DMS53 treated with DMSO at 0.1 percent for 48 hours (cell line): ENCODE data around the gene LTN1.

Experiments used
- DNase-seq: peaks from one replicate; lab custom pipeline; 2025; ENCODE audit not compliant: unreplicated experiment; lab: John Stamatoyannopoulos, UW

Gene LTN1

GRCh38 chr21:28928578-28929420, 63.9 kb downstream of the LTN1 start:
- no peak for DNase-seq

DNA sequence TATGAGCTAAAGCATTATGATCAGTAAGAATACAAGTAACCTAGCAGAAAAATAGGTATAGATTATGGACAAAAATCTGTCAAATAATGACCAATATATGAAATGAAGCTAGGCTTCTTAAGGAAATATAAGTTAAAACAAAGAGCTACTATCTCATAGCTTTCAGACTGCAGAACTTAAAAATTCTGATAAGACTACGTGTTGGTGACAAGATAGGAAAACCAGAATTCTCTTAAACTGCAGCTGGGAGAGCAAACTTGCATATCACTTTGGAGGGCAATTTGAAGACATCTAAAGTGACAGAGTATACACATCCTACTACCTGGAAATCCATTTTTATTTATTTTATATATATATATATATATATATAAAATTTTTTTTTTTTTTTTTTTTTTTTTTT, 65.5 kb downstream of the LTN1 start:
- DNase-seq = no peak

- DNase-seq = no peak
Observed at GRCh38 chr21:28923439-28923975, 69.2 kb downstream of the LTN1 start.

DNA sequence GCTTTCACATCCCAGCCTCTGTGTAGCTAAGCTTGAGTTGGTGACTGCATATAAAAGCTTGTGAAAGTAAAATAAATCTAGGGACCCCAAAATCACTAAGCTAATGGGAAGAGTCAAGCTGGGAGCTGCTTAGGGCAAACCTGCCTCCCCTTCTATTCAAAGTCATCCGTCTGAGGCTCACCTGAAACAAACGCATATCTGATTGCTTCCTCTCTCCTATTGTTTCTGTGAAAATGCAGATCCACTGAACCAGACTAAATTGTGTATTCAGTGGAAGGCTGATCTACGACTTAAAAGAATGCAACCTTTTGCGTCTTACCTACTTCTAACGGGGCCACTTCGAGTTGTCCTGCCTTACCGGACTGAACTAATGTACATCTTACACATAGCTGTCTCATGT, 70.3 kb downstream of the LTN1 start:
- no peak for DNase-seq

DNA sequence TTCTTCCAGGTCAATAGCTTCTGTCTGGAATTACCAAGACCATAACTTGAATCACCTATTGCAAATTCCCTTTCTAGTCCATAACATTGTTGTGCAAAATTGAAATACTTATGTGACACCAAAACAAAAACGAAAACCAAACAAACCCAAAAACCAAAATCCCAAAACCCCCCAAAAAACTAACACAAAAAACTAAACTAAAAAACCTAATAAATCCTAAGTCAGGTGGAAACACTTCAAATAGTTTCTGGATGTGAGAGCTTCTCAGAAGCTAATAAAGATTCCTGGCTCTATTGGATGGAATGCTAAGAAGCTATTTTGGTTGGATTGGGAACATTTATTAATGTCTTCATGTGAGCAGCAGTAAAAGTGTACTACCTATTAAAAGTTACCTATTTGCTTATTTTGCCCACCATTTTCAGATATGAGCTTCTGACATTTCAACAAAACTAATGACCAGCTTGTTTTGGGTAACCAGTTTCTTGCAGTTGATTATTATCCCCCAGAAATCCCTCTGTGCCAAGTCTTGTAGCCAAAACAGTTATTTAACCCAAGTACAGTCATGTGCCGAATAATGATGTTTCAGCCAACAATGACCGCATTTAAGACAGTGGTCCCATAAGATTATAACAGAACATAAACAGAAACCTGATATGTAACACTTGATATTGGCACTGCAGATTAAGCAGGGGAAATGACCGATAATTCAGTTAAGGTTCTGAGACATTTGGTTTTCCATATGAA, 76.4 kb downstream of the LTN1 start:
- DNase-seq = no peak

DNA sequence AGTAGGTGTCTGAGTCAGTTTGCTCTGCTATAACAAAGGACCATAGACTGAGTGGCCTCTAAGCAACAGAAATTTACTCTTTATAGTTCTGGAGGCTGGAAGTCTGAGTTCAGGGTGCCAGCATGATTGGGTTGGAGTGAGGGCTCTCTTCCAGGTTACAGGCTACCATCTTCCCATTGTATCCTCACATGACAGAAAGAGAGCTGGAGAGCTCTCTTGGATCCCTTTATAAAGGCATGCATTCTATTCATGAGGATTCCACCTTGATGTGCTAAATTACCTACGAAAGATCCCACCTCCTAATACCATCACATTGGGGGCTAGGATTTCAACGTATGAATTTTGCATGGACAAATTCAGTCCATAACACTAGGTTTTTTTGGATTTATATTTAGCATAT, 79.6 kb downstream of the LTN1 start:
- no peak for DNase-seq

GRCh38 chr21:28910280-28910887, 82.3 kb downstream of the LTN1 start:
- no peak for DNase-seq

DNA sequence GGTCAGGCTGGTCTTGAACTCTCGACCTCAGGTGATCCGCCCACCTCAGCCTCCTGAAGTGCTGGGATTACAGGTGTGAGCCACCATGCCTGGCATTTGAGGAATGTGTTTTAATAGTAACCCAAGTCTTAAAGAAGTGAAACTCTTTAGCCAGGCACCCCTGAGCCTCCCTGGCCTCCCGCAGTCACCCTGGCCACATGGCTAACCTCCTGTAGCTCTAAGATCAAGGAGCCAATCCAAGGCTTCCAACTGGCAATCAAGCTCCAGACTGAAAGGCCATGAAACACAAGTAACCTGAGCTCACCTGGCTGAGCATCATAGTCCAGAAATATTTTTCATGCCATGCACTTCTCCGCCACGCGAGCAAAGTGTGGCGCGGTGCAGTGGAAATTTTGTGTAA, 84.3 kb downstream of the LTN1 start:
- DNase-seq = no peak

- DNase-seq = no peak
Observed at GRCh38 chr21:28906841-28907240, 85.8 kb downstream of the LTN1 start.

DNA sequence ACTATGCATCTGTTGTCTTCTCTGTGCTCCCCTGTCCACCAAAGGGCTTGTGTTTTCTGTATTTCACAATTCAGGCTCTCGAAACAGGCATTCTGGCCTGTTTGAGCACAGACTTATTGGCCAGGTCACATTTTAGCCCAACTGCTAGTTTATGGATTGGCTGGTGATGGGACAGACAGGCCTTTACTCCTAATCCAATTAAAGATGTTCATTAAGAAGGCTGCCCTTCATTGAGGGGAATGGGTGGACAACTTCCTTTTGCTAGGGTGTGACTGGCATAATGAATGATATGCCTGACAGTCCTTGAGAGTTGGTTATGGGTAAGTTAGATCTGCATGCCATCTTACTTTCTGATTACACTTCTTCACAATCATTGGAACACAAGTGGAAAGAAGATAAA, 86.4 kb downstream of the LTN1 start:
- no peak for DNase-seq

DNA sequence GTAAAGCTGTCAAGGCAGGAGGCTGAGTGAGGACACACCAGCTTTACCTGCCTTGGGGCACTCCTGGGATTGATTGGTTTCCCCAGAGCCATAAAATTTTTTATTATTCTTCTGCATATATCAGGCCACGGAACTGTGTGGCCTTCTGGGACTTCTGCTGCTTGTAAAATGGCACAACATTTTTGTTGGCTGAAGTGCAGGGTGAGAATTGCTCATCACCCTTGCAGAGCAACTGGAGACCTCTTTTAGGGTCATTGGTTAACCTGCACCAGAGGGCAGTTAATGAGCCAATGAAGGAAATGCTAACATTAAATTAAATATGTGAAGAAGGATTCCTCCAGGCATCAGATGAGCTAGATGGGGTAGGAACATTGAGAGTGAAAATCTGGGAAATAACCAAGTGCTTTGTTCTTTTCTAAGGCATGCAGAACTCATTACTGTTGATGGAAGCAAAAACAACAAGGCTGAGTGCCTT, 87.7 kb downstream of the LTN1 start:
- DNase-seq = no peak

DNA sequence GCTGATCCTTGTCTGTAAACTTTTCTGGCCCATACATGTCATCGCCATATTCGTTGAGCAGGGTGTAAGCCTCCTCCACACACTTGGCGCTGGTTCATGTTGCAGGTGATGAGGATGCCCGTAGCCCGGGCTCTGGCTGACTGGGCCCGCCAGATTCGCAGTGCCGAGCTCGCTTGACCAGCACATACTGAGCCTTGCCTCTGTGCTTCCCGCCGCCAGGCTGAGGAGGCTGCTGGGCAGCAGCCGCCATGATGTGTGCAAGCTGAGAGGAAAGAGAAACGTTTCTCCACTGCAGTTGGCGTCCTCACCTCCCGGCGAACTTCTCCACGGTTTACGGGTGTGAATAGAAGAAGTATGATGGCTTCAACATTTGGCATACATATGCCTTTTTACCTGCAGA, 89.2 kb downstream of the LTN1 start:
- no peak for DNase-seq

DNA sequence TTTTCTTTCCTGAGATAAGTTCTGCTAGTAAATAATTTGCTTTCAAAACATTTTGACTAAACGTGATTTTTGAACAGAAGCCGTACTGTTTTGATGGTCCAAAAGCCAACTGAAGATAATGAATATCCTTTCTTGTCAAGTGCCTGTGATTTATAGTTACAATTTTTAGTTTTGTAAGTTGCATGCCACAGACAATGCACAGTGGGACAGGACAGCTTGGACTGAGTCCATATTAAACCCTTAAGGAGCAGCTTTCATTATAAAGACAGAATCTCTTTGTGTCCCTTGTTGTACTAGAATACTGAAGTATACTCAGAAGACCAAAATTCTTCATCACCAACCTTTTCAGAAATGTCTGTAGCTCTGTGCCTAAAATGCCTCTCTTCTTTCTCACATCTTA, 92.2 kb downstream of the LTN1 start:
- no peak for DNase-seq

DNA sequence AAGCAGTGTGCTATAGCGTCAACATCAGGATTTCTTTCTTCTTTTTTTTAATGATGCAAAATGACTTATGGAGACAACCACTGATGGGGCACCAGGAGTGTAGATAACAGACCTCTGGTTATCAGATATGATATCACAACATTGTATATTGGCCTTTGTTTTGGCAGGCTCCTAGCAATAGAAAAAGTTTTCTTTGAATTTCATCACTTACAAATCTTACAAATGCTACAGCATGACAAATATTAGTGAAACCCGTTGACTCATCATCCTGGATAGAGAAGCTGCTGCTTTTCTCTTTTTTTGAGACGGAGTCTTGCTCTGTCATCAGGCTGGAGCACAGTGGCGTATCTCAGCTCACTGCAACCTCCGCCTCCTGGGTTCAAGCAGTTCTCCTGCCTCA, 92.9 kb downstream of the LTN1 start:
- DNase-seq = no peak

- DNase-seq = no peak
Observed at GRCh38 chr21:28899220-28899619, 93.5 kb downstream of the LTN1 start.

DNA sequence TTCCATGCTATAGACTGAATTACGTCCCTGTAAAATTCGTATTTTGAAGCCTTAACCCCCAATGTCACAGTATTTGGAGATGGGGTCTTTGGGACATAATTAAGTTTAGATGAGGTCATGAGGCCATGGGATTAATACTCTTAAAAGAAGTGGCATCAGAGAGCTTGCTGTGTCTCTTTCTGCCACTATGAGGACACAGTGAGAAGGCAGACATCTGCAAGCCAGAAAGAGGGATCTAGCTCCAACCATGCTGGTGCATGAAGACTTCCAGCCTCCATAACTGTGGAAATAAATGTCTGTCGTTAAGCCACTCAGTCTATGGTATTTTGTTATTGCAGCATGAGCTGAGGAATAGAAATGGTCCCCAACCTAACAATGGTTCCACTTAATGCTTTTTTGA, 99.0 kb downstream of the LTN1 start:
- no peak for DNase-seq

GRCh38 chr21:28892199-28893111, 100.2 kb downstream of the LTN1 start:
- DNase-seq = no peak

DNA sequence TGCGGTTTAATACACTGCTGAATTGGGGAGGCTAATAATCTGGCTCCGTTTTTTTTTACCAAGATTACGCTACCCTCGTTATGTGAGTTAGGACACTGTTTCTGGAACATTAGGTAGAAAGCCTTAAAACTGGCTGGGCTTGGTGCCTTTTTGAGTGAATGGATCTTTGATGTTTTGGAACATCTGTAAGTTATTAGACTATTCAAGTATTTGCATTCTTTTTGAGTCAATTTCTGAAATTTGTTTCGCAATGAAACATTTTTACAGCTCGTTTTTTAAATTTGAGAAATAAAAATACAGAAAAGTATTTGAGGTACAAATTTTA, 106.9 kb downstream of the LTN1 start:
- DNase-seq = no peak

GRCh38 chr21:28884976-28885852, 107.5 kb downstream of the LTN1 start:
- peak; percentile 83 for DNase-seq

DNA sequence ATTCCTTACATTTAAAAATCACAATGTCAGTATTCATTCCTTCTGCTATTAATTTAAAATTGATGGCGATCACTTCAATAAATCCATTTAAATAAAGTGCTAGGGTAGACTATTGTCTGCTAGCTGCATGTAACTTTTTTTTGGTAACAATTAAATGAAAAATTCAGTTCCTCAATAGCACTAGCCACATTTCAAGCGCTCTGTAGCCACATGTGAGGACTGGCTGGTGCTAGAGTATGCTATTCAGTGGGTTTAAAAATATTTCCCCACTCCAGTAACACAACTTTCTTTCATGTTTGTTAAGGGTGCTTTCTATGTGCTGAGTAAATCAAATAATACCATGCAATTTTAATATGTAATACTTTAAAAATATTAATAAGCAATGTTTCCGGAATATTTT, 108.2 kb downstream of the LTN1 start:
- no peak for DNase-seq
